Left colon (tissue), 2 donors: ENCODE data around the gene FOXC2. TPM values are rescaled to one million over a fixed set of nuclear protein-coding genes. Genes with fewer than 3 reads are reported as not detected.

ENCODE experiments used
- total RNA-seq, 2 donors: library from RNA; stranded (reverse); fragmentation: NEBNext Ultra II Directional; extraction: Animal tissue kit (Norgen Biotek cat#: 25700); gene quantifications; one replicate each; pipeline ENCODE4 v1.2.1, GENCODE V29; 2021
- donor health status: DM: no; HTN: no; CAD: no.
- donor health status: DM: yes; HTN: yes; CAD: no.

The FOXC2 gene
- total RNA-seq, 2 donors from 2014 or later, result 0.34 TPM

Other genes with a start within 250 kb of the FOXC2 start
- gene FOXF1, start 56.3 kb upstream of the FOXC2 start, total RNA-seq, result 10 to 100 TPM in 1 of 2 donors, 1 to 10 TPM in 1; 4.9 to 13.7 TPM
- 10 to 100 TPM; 18.6 to 23.3 TPM for gene MTHFSD, start 11.6 kb upstream of the FOXC2 start, total RNA-seq
- gene FOXL1, start 11.7 kb downstream of the FOXC2 start, total RNA-seq, result 1 to 10 TPM; 2.0 to 4.2 TPM